Fibroblast of lung (primary cell): ENCODE data around the gene KLK8.

Experiments used
- EZH2 ChIP-seq: IDR thresholded peaks from 2 replicates; pipeline ENCODE4 v1.5.1; 2012; ENCODE audit warnings: low read length, control low read depth, mild to moderate bottlenecking; ENCODE audit errors: missing control alignments
- TF ChIP-seq, protein P1 (sequence below), 2 donors: IDR thresholded peaks in 1 of 2; conservative IDR thresholded peaks in 1 of 2; 1 replicate in 1 of 2; 2 replicates in 1 of 2; pipeline ENCODE4 v1.5.1; 2011 to 2012; ENCODE audit warnings: low read length in 2 of 2, control low read depth in 1 of 2, inconsistent platforms in 1 of 2, low read depth in 1 of 2, mild to moderate bottlenecking in 1 of 2

DNA sequence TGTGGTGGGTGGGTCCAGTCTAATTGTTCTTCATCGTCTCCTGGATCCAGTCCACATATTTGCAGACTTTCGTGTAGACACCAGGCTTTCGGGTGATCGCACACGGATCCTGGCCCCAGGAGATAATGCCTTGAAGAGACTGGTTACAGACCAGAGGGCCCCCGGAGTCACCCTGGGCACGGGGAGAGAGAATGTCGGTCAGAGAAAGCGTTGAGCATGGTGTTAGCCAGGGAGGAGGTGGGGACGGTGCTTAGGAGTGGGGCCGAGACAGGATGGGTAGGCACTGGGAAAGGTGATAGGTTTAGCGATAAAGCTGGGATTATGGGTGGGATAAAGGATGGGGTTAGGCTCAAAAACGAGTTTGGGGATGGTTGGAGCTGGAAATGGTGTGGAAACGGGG is 21.1 kb upstream of the KLK8 start:
- TF ChIP-seq, protein P1, sequence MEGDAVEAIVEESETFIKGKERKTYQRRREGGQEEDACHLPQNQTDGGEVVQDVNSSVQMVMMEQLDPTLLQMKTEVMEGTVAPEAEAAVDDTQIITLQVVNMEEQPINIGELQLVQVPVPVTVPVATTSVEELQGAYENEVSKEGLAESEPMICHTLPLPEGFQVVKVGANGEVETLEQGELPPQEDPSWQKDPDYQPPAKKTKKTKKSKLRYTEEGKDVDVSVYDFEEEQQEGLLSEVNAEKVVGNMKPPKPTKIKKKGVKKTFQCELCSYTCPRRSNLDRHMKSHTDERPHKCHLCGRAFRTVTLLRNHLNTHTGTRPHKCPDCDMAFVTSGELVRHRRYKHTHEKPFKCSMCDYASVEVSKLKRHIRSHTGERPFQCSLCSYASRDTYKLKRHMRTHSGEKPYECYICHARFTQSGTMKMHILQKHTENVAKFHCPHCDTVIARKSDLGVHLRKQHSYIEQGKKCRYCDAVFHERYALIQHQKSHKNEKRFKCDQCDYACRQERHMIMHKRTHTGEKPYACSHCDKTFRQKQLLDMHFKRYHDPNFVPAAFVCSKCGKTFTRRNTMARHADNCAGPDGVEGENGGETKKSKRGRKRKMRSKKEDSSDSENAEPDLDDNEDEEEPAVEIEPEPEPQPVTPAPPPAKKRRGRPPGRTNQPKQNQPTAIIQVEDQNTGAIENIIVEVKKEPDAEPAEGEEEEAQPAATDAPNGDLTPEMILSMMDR (conservative IDR thresholded peaks at IDR 0.05 in 1 of 2, IDR thresholded peaks at IDR 0.05 in 1 of 2; ENCODE audit: low read depth in 1 of 2, low read length in 2 of 2) = no peak
- TF ChIP-seq EZH2 = no peak
